ENCODE measurements around the gene PRKCE. TPM values are rescaled to one million over a fixed set of nuclear protein-coding genes. Genes with fewer than 3 reads are reported as not detected.

PRKCE gene
- total RNA-seq, 1 experiment from 2014 or later = 1.3 TPM

- no peaks in the 10 kb centered on the region for H3K79me1 ChIP-seq (ENCODE audit: insufficient read depth, low read depth, low read length, poor library complexity, severe bottlenecking)
- no peak for DNase-seq
- no peaks in the 10 kb centered on the region for H3K36me3 Mint-ChIP-seq (ENCODE audit: insufficient read depth in 1 of 3, low read depth in 3 of 3)
- WGBS (ENCODE audit: extremely low coverage, insufficient read length, low lambda C conversion rate) = no CpG with 5 or more reads among the region's 11 CpGs
- no peaks in the 10 kb centered on the region for H3K4me1 ChIP-seq (ENCODE audit: insufficient read depth, low read length)
- no peak overlapping the region for H3K4me2 ChIP-seq (ENCODE audit: insufficient read depth, insufficient read length, low read length)
- H3K4me3 Mint-ChIP-seq = no peak overlapping the region
- no peak overlapping the region for H3K18ac ChIP-seq (ENCODE audit: insufficient read length, low read depth, low read length)
- no peaks in the 10 kb centered on the region for H3K23me2 ChIP-seq (ENCODE audit: insufficient read length, low read depth, low read length, poor library complexity, severe bottlenecking)
- H3K56ac ChIP-seq (ENCODE audit: insufficient read length, low read depth, low read length) = no peak overlapping the region
- H3K79me2 ChIP-seq (ENCODE audit: insufficient read depth, low read length) = no peaks in the 10 kb centered on the region
- H3K9ac ChIP-seq (ENCODE audit: extremely low read depth, insufficient read length, low read length) = no peak overlapping the region
- H3K27me3 ChIP-seq (ENCODE audit: insufficient read depth, low read length) = no peaks in the 10 kb centered on the region
- no peak overlapping the region for H2AK5ac ChIP-seq (ENCODE audit: insufficient read length, low read length)
- no peak for TF ChIP-seq CTCF (conservative IDR thresholded peaks at IDR 0.05)
- no peak overlapping the region for H4K8ac ChIP-seq (replicated peaks; ENCODE audit: insufficient read length, low read depth, low read length)
- H3K27ac Mint-ChIP-seq = no peak overlapping the region
- H2BK5ac ChIP-seq (ENCODE audit: insufficient read length, low read length) = no peak overlapping the region
- H3K9me3 ChIP-seq (ENCODE audit: control insufficient read depth, low read depth, low read length) = no peaks in the 10 kb centered on the region
- H3K27me3 Mint-ChIP-seq (ENCODE audit: low read depth) = peaks cover 3% of the 10 kb centered on the region
- peaks cover 4 to 5% of the 10 kb centered on the region in 2 experiments for H3K4me1 Mint-ChIP-seq
- H4K91ac ChIP-seq (ENCODE audit: insufficient read length, low read depth, low read length) = no peak overlapping the region
- no peak overlapping the region for H3T11ph ChIP-seq (ENCODE audit: low read length)
- no peak overlapping the region for H3K27ac ChIP-seq (ENCODE audit: insufficient read length, low read depth, low read length)
- no peak overlapping the region for H2BK15ac ChIP-seq (ENCODE audit: low read depth, low read length)
- H3K23ac ChIP-seq (ENCODE audit: insufficient read length, low read depth, low read length) = no peak overlapping the region
- H4K20me1 ChIP-seq (ENCODE audit: control insufficient read depth, insufficient read depth, insufficient read length) = no peaks in the 10 kb centered on the region
- H2AFZ ChIP-seq (ENCODE audit: low read length) = no peak overlapping the region
- H2BK120ac ChIP-seq (ENCODE audit: low read depth, low read length, poor library complexity, severe bottlenecking) = no peak overlapping the region
- H3K4ac ChIP-seq (ENCODE audit: low read depth, low read length) = no peak overlapping the region
- H3K9me3 Mint-ChIP-seq = no peaks in the 10 kb centered on the region
- no peak overlapping the region for H4K5ac ChIP-seq (ENCODE audit: insufficient read length, low read depth, low read length)
- no peak overlapping the region for H2BK20ac ChIP-seq (ENCODE audit: low read depth, low read length, poor library complexity, severe bottlenecking)
- H3K14ac ChIP-seq (ENCODE audit: insufficient read depth, low read length) = no peak overlapping the region
- H2BK12ac ChIP-seq (ENCODE audit: insufficient read length, low read depth, low read length) = no peak overlapping the region
Observed at GRCh38 chr2:45965871-45966498, 314.5 kb downstream of the PRKCE start.
